Thyroid gland (tissue), 4 donors: ENCODE measurements around the gene MCOLN3. TPM values are rescaled to one million over a fixed set of nuclear protein-coding genes. Genes with fewer than 3 reads are reported as not detected.

Experiments used
- DNase-seq, 2 donors: peaks; one replicate each; pipeline ENCODE4 v3.0.0-alpha.2; 2019
- H3K27ac ChIP-seq, 3 donors: fragments of 200-600 bp; sonication (generic); 1 replicate in 2 of 3; 2 replicates in 1 of 3; pipeline ENCODE4 v1.5.1; 2016 to 2019; ENCODE audit warnings: mild to moderate bottlenecking in 1 of 3, moderate library complexity in 1 of 3
- H3K27me3 ChIP-seq: fragments of 200-600 bp; sonication (generic); one replicate; pipeline ENCODE4 v1.5.1; 2019
- H3K36me3 ChIP-seq, 2 donors: fragments of 200-600 bp; sonication (generic); one replicate each; pipeline ENCODE4 v1.5.1; 2016 to 2019
- H3K4me1 ChIP-seq, 2 donors: fragments of 200-600 bp; sonication (generic); one replicate each; pipeline ENCODE4 v1.5.1; 2017 to 2019
- H3K4me3 ChIP-seq, 3 donors: fragments of 200-600 bp; sonication (generic); replicated peaks in 1 of 3; 1 replicate in 2 of 3; 2 replicates in 1 of 3; pipeline ENCODE4 v1.5.1; 2016; ENCODE audit warnings: mild to moderate bottlenecking in 1 of 3
- H3K9me3 ChIP-seq: fragments of 200-600 bp; sonication (generic); one replicate; pipeline ENCODE4 v1.5.1; 2017
- POLR2A ChIP-seq, 2 donors: fragments of 450-650 bp; IDR thresholded peaks; one replicate each; pipeline ENCODE4 v1.6.1; 2017; ENCODE audit warnings: antibody characterized with exemption in 2 of 2, mild to moderate bottlenecking in 2 of 2, moderate library complexity in 1 of 2
- WGBS, 2 donors: methylation state at CpG; one replicate each; pipeline ENCODE4 v1.1.5; 2017; 5-methylcytosine and 5-hydroxymethylcytosine counted together
- intact Hi-C: fragments of 100-400 bp; cut with DNase I; formaldehyde crosslinking; loops from one replicate; pipeline ENCODE4 v1.15.1; 2023
- total RNA-seq, 4 donors: library from RNA; depleted of rRNA; stranded (reverse); fragments of >200 nt; gene quantifications; one replicate each; pipeline ENCODE4 v1.2.3, GENCODE V29; 2016
- TF ChIP-seq, protein P1 (sequence below), 6 experiments: fragments of 200-600 bp in 3 of 6; fragments of 450-650 bp in 3 of 6; sonication (generic) in 3 of 6; IDR thresholded peaks; one replicate each; pipeline ENCODE4 v1.5.1; 2016 to 2019; ENCODE audit warnings: antibody characterized with exemption in 6 of 6, mild to moderate bottlenecking in 2 of 6, inconsistent platforms in 1 of 6, moderate library complexity in 1 of 6

The MCOLN3 gene
- total RNA-seq, 4 donors from 2014 or later: 1.8 to 8.3 (median 3.4) TPM

DNA sequence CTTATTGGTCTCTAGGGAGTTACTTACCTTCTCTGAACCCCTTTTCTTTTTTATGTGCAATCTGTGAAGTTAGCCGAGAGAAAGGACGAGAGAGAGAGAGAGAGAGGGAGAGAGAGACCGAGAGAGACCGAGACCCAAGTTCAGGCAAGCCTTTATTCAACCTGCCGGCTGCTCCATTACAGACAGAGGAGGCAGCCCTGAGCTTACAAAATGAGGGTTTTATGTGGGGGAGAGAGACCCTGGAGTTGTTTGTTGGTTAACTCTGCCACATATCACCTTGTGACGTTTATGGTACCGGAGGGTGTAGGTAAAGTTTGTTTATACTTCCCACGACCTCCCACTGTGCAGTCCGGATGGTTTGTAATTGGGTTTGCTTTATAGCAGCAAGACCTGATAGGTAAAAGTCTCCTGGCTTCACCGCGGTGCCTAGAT lies 1.5 kb upstream of the MCOLN3 start:
- WGBS, 2 donors: 57 to 60% methylated on average over 11 of the region's 11 CpGs
- Histone ChIP-seq H3K9me3 (no peaks in the 10 kb centered on the region), H3K4me1 (peaks cover 9 to 11% of the 10 kb centered on the region in 2 donors), H3K36me3 (no peaks in the 10 kb centered on the region), H3K27me3 (no peaks in the 10 kb centered on the region), H3K27ac (no peak overlapping the region), H3K4me3 (no peak overlapping the region)
- TF ChIP-seq, protein P1, sequence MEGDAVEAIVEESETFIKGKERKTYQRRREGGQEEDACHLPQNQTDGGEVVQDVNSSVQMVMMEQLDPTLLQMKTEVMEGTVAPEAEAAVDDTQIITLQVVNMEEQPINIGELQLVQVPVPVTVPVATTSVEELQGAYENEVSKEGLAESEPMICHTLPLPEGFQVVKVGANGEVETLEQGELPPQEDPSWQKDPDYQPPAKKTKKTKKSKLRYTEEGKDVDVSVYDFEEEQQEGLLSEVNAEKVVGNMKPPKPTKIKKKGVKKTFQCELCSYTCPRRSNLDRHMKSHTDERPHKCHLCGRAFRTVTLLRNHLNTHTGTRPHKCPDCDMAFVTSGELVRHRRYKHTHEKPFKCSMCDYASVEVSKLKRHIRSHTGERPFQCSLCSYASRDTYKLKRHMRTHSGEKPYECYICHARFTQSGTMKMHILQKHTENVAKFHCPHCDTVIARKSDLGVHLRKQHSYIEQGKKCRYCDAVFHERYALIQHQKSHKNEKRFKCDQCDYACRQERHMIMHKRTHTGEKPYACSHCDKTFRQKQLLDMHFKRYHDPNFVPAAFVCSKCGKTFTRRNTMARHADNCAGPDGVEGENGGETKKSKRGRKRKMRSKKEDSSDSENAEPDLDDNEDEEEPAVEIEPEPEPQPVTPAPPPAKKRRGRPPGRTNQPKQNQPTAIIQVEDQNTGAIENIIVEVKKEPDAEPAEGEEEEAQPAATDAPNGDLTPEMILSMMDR (IDR thresholded peaks at IDR 0.05): no peak
- TF ChIP-seq POLR2A (IDR thresholded peaks at IDR 0.05): no peak
- DNase-seq: no peak
- intact Hi-C loops: no loop called here

DNA sequence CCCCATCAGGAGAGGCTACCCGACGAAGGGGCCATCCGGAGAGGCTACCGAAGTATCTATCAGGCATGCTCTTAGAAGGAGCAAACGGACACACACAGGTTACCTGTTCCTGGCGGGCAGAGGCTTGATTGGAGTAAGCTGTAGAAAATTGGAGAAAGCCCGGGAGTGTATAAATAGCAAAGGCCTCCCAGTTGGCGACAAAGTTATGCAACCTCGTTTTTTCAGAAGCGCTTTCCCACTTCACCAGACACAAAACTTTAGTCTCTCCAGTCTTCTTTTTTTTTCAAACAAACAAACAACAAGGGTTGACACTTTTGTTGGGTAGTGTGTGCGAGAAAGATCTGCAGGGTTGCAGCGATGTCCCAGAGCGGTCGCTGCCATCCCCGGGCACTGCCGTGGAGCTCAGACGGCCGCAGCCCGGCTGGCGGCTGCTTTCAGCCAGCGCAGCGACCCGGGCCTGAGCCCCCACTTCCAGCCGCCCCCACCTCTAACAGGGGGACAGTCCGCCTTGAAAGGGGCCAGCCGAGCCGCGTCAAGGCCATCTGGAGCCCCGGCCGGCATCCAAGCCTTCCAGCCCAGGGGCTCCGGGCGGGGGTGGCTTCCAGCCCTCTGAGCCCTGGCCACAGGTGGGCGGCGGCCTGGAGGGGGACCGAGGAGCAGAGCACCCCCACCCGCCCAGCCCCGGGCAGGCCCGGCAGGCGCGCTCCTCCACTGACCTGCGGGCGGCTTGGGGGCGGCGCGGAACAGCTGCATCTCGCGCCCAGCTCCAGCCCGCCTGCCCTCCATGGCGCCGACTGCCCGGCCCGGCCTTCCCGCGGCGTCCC lies 616 bp downstream of the MCOLN3 start:
- H3K27me3 ChIP-seq: no peaks in the 10 kb centered on the region
- peak; percentile 19 to 25 for DNase-seq
- intact Hi-C loops: no loop called here

DNA sequence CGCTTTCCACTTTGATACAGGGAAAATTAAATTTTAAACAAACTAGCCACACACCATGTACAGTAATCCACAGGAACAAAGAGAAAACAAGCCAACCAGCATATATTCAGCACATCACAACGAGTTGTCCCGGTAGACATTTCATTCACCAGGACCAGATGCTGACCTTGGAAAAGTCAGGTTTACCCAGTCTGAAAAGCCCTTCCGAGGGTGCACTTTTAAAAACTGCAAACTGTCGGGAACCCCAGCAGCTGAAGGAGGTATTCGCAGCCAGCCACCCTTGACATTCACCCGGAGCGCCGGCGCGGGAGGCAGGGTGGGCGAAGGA lies 1.2 kb downstream of the MCOLN3 start:
- WGBS, 2 donors: 15 to 32% methylated on average over 7 to 12 of the region's 12 CpGs
- Histone ChIP-seq H3K4me3 (no peak overlapping the region), H3K9me3 (no peaks in the 10 kb centered on the region), H3K27ac (no peak overlapping the region), H3K36me3 (no peaks in the 10 kb centered on the region), H3K27me3 (no peaks in the 10 kb centered on the region), H3K4me1 (peaks cover 9 to 11% of the 10 kb centered on the region in 2 donors)
- intact Hi-C loops: no loop called here
- TF ChIP-seq, protein P1 (IDR thresholded peaks at IDR 0.05): no peak
- TF ChIP-seq POLR2A (IDR thresholded peaks at IDR 0.05): no peak
- no peak for DNase-seq

More for the DNA sequence above, 616 bp downstream of the MCOLN3 start:
- peak overlapping the region in 2 of 3 donors; percentile 34 to 46 for H3K4me3 ChIP-seq
- H3K9me3 ChIP-seq: no peaks in the 10 kb centered on the region
- no peaks in the 10 kb centered on the region for H3K36me3 ChIP-seq
- no peak for TF ChIP-seq POLR2A (IDR thresholded peaks at IDR 0.05)
- TF ChIP-seq, protein P1 (IDR thresholded peaks at IDR 0.05): no peak
- peaks cover 9 to 11% of the 10 kb centered on the region in 2 donors for H3K4me1 ChIP-seq
- WGBS, 2 donors: 4 to 6% methylated on average over 12 to 25 of the region's 55 CpGs
- H3K27ac ChIP-seq: no peak overlapping the region

DNA sequence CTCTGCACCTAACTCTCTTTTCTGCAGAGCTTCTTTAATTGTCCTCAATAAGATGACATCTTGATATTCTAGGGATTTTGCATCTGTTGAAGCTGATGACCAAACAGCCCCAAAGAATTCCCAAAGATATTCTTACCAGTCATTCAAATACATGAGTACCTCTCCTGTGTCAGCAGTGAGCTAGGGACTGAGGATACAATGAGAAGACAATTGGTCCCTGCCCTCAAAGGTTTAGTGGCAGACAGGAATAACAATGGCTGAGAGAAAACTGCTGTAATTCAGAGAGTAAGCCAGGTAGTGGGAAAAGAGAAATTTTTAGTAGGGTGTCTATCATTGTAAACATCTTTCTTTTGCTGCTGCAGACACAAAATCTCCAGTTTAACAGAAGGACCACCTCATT lies 5.9 kb downstream of the MCOLN3 start:
- Histone ChIP-seq H3K4me3 (no peak overlapping the region), H3K9me3 (no peaks in the 10 kb centered on the region), H3K36me3 (no peaks in the 10 kb centered on the region), H3K27ac (no peak overlapping the region), H3K4me1 (peaks cover 0 to 4% of the 10 kb centered on the region in 2 donors), H3K27me3 (no peaks in the 10 kb centered on the region)
- no peak for DNase-seq
- intact Hi-C loops: no loop called here
- TF ChIP-seq POLR2A (IDR thresholded peaks at IDR 0.05): no peak
- TF ChIP-seq, protein P1 (IDR thresholded peaks at IDR 0.05): no peak

DNA sequence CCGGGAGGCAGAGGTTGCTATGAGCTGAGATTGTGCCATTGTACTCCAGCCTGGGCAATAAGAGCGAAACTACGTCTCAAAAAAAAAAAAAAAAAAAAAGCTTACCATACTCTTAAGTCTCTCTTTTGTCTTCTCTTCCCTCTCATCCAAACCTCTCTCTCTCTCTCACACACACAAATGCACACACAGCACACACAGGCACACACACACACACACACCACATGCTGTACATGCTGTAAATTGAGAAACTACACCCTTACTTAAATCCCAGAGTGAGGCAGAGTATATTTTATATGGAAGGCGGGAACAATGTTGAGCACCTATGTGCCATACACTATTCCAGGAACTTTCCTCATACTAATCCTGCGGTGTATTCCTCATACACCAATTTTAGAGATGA lies 6.5 kb downstream of the MCOLN3 start:
- no peaks in the 10 kb centered on the region for H3K4me1 ChIP-seq
- WGBS, 2 donors: 94 to 96% methylated on average over 5 of the region's 5 CpGs
- no peak for TF ChIP-seq POLR2A (IDR thresholded peaks at IDR 0.05)
- TF ChIP-seq, protein P1 (IDR thresholded peaks at IDR 0.05): no peak
- DNase-seq: no peak
- intact Hi-C loops: no loop called here
- H3K27me3 ChIP-seq: no peaks in the 10 kb centered on the region
- H3K36me3 ChIP-seq: no peaks in the 10 kb centered on the region
- H3K4me3 ChIP-seq: no peak overlapping the region
- H3K9me3 ChIP-seq: no peaks in the 10 kb centered on the region
- H3K27ac ChIP-seq: no peak overlapping the region
